NCI-H1436 (cell line): ENCODE results near the gene CLSTN2.

Experiments used
- DNase-seq: peaks from one replicate; lab custom pipeline; 2025; lab: John Stamatoyannopoulos, UW

CLSTN2 gene

GRCh38 chr3:140284372-140284771 lies 349.4 kb downstream of the CLSTN2 start:
- DNase-seq = no peak

DNA sequence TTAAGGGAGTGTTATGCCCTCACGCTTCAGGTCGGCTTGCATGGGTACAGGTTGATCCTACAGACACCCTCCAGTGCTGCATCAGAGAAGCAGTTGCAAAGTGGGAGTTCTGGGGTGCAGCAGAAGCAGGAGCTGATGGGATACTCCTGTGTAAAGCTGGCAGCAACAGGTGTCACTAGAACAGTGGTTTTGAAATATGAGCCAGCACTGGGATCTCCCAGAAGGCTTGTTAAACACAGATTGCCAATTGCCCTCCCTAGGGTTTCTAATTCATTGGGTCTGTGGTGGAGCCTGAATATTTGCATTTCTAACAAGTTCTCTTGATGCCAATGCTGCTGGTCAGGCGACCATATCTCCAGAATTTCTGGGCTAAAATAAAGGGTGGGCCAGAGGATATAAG lies 350.4 kb downstream of the CLSTN2 start:
- peak; percentile 76 for DNase-seq

DNA sequence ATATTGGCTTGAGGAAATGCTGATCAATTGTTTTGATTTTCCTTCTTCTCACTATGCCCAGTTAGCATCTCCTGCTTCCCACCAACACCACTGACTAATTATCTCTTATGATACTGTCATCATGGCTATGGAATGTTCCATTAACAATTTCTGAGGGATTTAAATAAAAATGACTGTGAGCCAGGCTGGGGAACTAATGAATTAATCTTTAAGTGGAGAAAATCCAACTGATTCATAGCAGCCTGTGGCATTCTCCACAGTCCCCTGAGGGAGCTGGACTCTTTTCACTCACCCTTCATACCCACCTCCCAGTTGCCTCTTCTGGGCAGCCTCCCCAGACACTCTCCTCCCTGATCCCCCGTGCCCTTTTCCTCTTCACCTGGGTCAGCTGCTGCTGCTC lies 353.6 kb downstream of the CLSTN2 start:
- no peak for DNase-seq

GRCh38 chr3:140290105-140290504 lies 355.1 kb downstream of the CLSTN2 start:
- no peak for DNase-seq

DNA sequence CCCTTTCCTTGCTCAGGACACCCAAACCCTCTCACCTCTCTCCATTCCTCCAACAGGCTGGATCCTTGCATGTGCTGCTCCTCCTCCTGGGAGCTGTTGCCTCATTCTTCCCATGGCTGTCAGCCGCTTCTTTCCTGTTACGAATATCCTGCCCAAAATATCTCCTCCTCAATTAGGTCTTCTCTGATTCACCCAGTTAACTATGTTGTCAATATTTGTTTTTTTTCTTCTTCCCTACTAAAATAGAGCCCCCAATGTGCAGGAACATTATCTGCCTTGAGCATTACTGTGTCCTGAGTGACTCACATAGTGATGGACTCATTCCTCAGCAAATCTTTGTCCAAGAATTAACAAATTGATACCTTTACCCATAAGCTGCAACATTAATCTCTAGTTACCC lies 357.2 kb downstream of the CLSTN2 start:
- DNase-seq = no peak

- no peak for DNase-seq
Measured at GRCh38 chr3:140292684-140293083, 357.7 kb downstream of the CLSTN2 start.

DNA sequence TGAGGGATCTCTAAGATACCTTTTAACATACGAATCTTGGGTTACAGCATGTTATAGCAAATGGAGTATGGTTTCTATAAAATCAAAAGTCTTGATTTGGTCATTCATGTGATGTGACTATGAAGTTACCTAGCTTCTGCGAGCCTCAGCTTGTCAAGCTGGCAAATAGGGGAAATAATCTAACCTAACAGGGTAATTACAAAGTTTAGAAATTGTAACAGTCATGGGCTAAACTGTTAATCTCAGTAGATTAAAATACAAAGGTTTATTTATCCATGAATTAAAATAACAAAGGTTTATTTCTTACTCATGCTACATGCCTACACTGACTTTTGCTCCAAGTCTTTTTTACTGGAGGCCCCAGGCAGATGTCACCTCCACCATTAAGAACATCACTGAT lies 359.1 kb downstream of the CLSTN2 start:
- no peak for DNase-seq

DNA sequence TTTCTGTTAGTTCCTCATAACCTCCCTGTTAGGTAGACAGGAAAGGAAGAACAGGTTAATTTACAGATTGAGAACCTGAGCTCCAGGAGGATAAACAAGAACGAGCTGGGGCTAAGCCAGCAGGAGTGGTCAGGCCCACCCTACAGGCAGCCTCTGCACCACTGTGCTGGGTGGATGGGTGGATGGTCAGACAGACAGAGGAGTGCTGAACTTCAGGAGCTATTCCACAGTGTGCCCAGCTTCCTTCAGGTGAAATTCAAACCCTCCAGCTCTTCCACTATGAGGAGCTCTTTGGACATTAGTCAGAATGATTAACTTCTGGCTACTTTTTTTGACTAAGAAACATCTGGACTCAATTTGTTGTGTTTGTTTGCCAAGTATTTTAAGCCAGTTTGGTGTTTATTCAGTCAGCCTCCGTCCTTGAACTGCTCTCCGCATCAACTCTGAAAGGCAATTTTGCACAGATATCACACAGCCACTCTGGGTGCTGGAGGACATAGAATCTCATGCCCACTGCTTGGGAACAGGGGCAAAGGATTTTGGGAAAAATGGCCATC lies 361.9 kb downstream of the CLSTN2 start:
- DNase-seq = no peak

- DNase-seq = no peak
Measured at GRCh38 chr3:140298043-140298442, 363.1 kb downstream of the CLSTN2 start.

- no peak for DNase-seq
Measured at GRCh38 chr3:140298569-140299070, 363.6 kb downstream of the CLSTN2 start.

DNA sequence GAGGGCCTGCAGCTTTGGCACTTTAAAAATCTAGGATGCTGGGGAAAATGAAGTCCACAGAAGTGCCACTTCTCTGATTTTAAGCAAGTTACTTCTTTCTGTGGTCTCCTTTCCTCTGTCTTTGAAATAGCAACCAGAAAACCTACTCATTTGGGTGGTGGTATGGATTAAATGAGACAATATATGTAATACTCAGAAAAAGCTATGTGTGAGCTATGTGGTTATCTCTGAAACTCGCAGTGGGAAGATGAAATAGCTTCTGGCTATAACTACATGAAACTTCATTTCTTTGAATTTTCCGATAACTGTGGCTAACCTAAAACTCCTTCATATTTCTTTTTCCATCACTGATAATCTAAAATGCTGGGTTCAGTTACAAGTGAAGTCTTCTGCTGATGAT lies 368.9 kb downstream of the CLSTN2 start:
- no peak for DNase-seq

DNA sequence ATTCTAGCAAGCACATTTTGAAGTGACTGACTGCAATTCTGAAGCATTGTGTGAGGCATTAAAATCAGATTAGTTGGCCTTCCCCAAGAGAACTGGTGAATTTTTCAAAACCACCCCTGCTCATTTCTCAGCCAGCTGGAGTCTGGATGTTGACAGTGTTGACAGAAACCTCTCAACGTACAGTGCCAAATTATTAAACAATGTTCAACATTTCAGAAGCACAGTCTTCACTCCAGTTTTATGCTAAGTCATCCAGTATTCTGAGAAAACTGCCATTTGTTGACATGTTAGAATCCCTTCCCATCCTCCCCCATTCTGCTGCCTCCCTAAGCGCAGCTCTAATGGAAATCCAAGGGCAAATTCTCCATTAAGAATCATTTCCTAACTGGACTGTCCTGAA lies 373.6 kb downstream of the CLSTN2 start:
- DNase-seq = no peak

- no peak for DNase-seq
Measured at GRCh38 chr3:140311428-140311827, 376.4 kb downstream of the CLSTN2 start.

DNA sequence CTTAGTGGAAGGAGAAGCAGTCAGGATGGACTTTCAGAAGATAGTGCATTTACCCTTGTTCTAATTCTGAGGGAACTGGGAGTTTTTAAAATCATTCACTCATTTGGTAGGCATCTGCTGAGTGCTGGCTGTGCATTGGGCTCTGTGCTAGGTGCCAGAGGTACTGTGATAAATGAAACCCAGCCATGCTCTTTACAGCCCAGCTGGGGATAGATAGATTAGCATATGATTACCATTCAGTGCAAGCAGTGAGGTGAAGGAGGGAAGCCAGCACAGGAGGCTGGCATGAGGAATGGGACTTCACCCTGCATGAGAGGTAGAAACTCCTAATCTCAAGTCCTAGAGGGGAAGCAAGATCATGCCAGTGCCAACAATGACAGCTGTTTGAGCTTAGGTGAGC lies 381.0 kb downstream of the CLSTN2 start:
- no peak for DNase-seq

DNA sequence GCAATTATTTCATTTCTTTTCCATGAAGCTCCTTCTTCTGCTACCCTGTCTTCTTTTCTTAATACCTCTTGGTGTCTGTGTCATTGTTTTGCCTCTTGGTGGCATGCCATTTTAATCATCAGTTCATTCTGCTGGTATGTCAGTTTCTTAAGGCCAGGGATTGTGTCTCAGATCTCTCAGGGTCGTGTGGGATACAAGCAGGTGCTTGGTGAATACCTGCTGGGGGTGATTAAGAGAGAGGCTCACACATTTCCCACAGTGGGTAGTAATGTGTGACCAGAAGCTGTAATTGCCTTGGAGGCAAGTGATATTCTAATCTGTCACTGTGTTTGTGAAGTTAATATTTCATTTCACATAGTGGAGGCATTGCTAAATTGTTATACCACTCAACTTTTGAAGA lies 381.5 kb downstream of the CLSTN2 start:
- DNase-seq = no peak

DNA sequence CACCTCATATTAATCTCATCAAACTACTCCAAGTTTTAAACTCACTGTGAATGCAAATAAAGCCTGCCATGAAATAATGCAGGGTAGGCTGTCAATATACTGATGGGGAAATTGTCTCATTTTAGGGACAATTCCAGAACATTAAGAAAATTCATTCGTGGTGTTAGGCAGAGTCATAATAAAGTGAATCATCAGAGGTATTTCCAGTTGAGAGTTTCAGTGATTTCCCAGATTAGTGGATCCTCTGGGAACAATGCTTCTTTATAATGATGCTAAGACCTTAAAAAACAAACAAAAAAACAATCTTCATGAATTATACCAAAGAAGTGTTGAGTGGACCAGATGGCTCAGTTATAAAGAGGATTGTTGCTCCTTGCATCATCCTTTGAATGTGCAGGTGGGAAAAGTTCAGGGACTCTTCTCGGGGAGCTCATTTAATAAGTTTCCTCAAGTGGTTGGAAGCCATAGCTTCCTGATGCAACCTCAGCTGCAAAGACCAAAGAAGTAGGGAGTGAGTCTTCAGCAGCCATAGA lies 381.9 kb downstream of the CLSTN2 start:
- DNase-seq = no peak

DNA sequence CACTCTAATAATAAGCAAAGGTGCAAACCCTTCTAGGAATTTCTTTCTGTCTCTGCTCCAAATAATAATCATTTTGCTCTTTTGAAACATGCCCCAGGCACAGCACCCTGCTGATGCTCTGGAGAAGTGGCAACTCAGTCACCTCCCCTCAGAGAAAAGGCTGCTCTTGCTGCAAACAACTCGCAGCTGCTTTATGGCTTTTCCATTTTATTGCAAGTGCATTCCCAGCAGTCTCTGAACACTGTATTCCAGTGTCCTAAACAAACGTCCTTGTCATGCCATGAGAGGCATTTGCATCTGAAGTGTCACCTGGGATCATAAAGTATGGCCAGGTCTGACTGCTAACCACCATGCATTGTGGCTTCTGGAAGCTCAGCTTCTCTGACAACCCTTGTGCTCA lies 384.8 kb downstream of the CLSTN2 start:
- DNase-seq = no peak

DNA sequence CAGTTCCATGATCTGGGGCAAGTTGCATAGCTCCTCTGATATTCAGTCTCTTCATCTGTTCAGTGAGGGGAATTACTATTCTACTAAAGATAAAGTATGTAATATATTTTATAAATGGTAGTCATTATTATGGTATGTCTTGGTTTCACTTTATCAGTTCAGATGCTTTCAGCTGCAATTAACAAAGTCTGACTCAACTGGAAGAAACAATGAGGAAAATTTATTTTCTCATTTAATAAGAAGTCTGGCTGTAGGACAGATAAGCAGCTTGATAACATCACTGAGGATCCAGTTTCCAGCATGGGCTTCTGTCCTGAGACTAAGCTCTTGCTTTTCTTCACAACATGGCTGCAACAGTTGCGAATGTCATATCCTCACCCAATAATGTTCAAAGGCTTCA lies 388.6 kb downstream of the CLSTN2 start:
- no peak for DNase-seq

DNA sequence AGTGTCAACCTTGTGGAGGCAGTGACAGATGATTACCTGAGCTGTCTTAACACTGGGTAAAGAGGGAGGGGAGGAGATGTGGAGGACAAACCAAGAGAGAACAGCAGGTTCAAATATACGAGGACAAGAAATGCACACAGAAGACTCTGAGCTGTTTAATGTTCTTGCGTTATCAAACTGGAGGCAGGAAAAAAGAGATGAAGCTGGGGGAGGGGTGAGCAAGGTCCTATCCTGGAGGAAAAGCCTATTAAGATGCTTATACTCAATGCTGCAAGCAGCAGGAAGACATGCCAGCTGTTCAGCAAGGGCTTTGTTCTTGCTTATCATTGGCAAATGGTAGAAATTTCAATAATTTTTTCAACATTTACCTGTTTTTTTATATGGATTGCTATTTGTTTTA lies 397.1 kb downstream of the CLSTN2 start:
- no peak for DNase-seq

- DNase-seq = no peak
Measured at GRCh38 chr3:140334132-140334929, 399.3 kb downstream of the CLSTN2 start.

- DNase-seq = no peak
Measured at GRCh38 chr3:140336465-140336864, 401.5 kb downstream of the CLSTN2 start.

GRCh38 chr3:140338916-140339315 lies 403.9 kb downstream of the CLSTN2 start:
- no peak for DNase-seq

DNA sequence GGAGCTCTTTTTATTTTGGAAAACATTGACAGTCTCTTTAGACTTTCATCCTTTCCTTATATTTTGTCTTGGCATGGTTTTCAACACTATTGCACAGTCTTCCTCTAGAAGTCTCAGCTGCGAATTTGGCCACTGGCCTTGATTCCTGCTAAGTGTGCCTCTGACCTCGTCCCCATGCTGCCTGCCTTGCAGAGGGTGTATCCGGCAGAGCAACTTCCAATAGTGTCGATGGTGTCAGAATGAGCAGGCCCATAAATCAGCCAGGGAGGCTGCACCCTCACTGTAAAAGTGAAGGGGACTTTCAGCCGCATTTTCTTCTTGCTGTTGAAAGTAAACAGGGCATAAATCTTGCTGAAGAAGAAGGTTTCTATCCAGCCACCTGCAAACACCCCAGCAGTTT lies 406.2 kb downstream of the CLSTN2 start:
- DNase-seq = no peak
